ENCODE data around the gene TSFM. TPM values are rescaled to one million over a fixed set of nuclear protein-coding genes. Genes with fewer than 3 reads are reported as not detected.

Gene TSFM
- total and polyA plus RNA-seq, 4 donors, result 14.6 to 60.5 (median 38.2) TPM

DNA sequence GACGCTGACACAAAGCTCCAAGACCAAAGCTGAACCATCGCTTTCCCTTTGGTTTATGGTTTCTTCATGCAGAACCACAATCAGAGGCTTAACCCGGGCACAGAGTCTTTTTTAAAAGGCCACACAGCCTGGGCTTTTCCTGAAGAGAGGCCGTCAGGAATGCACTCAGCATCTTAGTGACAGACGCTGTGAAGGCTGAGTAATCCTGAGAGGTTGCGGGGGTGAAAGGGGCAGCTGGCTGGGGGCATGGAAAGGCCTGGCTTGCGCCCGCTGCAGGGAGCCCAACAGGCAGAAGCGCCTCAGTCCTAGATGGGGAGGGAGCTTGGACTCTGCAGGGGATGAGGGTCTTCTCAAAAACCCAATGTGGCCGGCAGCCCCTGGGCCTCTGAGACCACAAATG lies 50.4 kb downstream of the TSFM start:
- no peak for DNase-seq (ENCODE audit: low spot score)

DNA sequence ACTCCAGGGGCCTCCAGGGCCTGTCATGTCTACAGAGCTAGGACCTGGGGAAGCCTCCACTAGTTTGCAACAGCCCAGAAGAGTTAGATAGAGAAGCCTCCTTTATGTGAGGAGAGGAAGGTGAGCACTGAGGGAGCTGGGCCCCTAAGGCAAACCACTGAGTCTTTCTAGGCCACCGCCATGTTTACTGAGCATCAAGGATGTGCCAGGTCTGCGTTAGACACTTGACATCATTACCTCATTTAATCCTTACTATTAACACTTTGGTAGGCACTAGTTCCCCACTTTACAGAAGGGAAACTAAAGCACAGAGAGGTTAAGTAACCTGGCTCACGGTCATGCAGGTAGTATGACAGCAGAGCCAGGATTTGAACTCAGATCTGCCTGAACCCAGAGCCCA lies 51.1 kb downstream of the TSFM start:
- no peak for DNase-seq (ENCODE audit: low spot score)
- H3K36me3 ChIP-seq (ENCODE audit: control insufficient read depth in 4 of 4, insufficient read depth in 3 of 4, low read depth in 1 of 4, low read length in 3 of 4), result peaks cover 4 to 9% (median 6%) of the 10 kb centered on the region in 4 donors
- no peak overlapping the region for H3K4me3 ChIP-seq (ENCODE audit: low read depth in 1 of 3, low read length in 3 of 3)
- no peaks in the 10 kb centered on the region for H3K27me3 ChIP-seq (ENCODE audit: control insufficient read depth in 4 of 4, insufficient read depth in 4 of 4, low read length in 3 of 4)
- H3K9ac ChIP-seq (ENCODE audit: low read depth in 1 of 2, low read length in 2 of 2), result no peak overlapping the region
- 78% methylated on average over 3 of the region's 3 CpGs for WGBS
- no peak overlapping the region for H3K27ac ChIP-seq (ENCODE audit: low read depth in 1 of 2, low read length in 2 of 2)
- TF ChIP-seq YY1 (IDR thresholded peaks at IDR 0.05) (no peak), FOXA2 (IDR thresholded peaks at IDR 0.05) (no peak), JUND (IDR thresholded peaks at IDR 0.05) (no peak), SP1 (IDR thresholded peaks at IDR 0.05) (no peak), MAX (IDR thresholded peaks at IDR 0.05) (no peak), REST (IDR thresholded peaks at IDR 0.05) (no peak), FOXA1 (IDR thresholded peaks at IDR 0.05) (no peak), RXRA (IDR thresholded peaks at IDR 0.05) (no peak)
- peaks cover 22 to 79% (median 66%) of the 10 kb centered on the region in 4 donors for H3K4me1 ChIP-seq (ENCODE audit: control insufficient read depth in 4 of 4, insufficient read depth in 4 of 4, low read length in 3 of 4)
- no peaks in the 10 kb centered on the region for H3K9me3 ChIP-seq (ENCODE audit: control insufficient read depth in 4 of 4, low read length in 3 of 4)

More for the DNA sequence above, 50.4 kb downstream of the TSFM start:
- WGBS, result 68% methylated on average over 10 of the region's 10 CpGs
- no peak overlapping the region for H3K4me3 ChIP-seq (ENCODE audit: low read depth in 1 of 3, low read length in 3 of 3)
- H3K9ac ChIP-seq (ENCODE audit: low read depth in 1 of 2, low read length in 2 of 2), result no peak overlapping the region
- peaks cover 19 to 72% (median 59%) of the 10 kb centered on the region in 4 donors for H3K4me1 ChIP-seq (ENCODE audit: control insufficient read depth in 4 of 4, insufficient read depth in 4 of 4, low read length in 3 of 4)
- no peaks in the 10 kb centered on the region for H3K9me3 ChIP-seq (ENCODE audit: control insufficient read depth in 4 of 4, low read length in 3 of 4)
- no peaks in the 10 kb centered on the region for H3K27me3 ChIP-seq (ENCODE audit: control insufficient read depth in 4 of 4, insufficient read depth in 4 of 4, low read length in 3 of 4)
- no peak overlapping the region for H3K27ac ChIP-seq (ENCODE audit: low read depth in 1 of 2, low read length in 2 of 2)
- no peak for TF ChIP-seq REST (IDR thresholded peaks at IDR 0.05)
- no peak for TF ChIP-seq NR2F2 (IDR thresholded peaks at IDR 0.05)
- TF ChIP-seq TAF1 (conservative IDR thresholded peaks at IDR 0.05), result no peak
- TF ChIP-seq EGR1 (IDR thresholded peaks at IDR 0.05; ENCODE audit: low read depth in 2 of 2), result no peak
- H3K36me3 ChIP-seq (ENCODE audit: control insufficient read depth in 4 of 4, insufficient read depth in 3 of 4, low read depth in 1 of 4, low read length in 3 of 4), result peaks cover 5 to 13% (median 10%) of the 10 kb centered on the region in 4 donors

Measured in liver (tissue), 9 donors.